Left lung (tissue), 10 donors: Measurements from ENCODE around the gene ICOSLG. TPM values are rescaled to one million over a fixed set of nuclear protein-coding genes. Genes with fewer than 3 reads are reported as not detected.

Experiments used
- ATAC-seq: fragments of 200-7000 bp; cut with Tn5 transposase; one replicate; pipeline ENCODE4 v1.9.1; 2020; ENCODE audit warnings: moderate library complexity
- DNase-seq, 4 donors: peaks; one replicate each; pipeline ENCODE4 v3.0.0-alpha.2; 2013 to 2020
- H3K27ac ChIP-seq, 2 donors: fragments of 200-600 bp; sonication (generic) in 1 of 2; one replicate each; pipeline versions ENCODE4 v1.5.0 to v1.8.0; 2020 to 2021
- H3K27me3 ChIP-seq, 2 donors: fragments of 200-600 bp; sonication (generic) in 1 of 2; one replicate each; pipeline versions ENCODE4 v1.5.0 to v1.8.0; 2020 to 2021
- H3K36me3 ChIP-seq, 2 donors: fragments of 200-600 bp; sonication (generic) in 1 of 2; one replicate each; pipeline versions ENCODE4 v1.5.0 to v1.8.0; 2020 to 2021
- H3K4me1 ChIP-seq, 2 donors: fragments of 200-600 bp; one replicate each; pipeline ENCODE4 v1.8.0; 2021
- H3K4me3 ChIP-seq, 2 donors: fragments of 200-600 bp; sonication (generic) in 1 of 2; one replicate each; pipeline versions ENCODE4 v1.5.0 to v1.8.0; 2020 to 2021; ENCODE audit warnings: mild to moderate bottlenecking in 1 of 2
- H3K9me3 ChIP-seq, 2 donors: fragments of 200-600 bp; sonication (generic) in 1 of 2; one replicate each; pipeline versions ENCODE4 v1.5.0 to v1.8.0; 2020 to 2021
- CTCF ChIP-seq, 2 donors: fragments of 200-600 bp; sonication (generic) in 1 of 2; IDR thresholded peaks; one replicate each; pipeline versions ENCODE4 v1.5.0 to v1.8.0; 2021; ENCODE audit warnings: antibody characterized with exemption in 2 of 2
- intact Hi-C, 2 donors: fragments of 100-400 bp; cut with DNase I; formaldehyde crosslinking; loops; one replicate each; pipeline versions ENCODE4 v1.11.2 to v1.14.2; 2022
- polyA plus RNA-seq, 6 donors: library from polyadenylated mRNA; unstranded; fragments of 120-200 nt; gene quantifications; one replicate each; pipeline ENCODE4 v1.2.1, GENCODE V29; 2013; ENCODE audit not compliant: insufficient read length in 6 of 6
- total RNA-seq, 2 donors: library from RNA; stranded (reverse); fragmentation: NEBNext Ultra II Directional; extraction: Animal tissue kit (Norgen Biotek cat#: 25700); gene quantifications; one replicate each; pipeline ENCODE4 v1.2.1, GENCODE V29; 2021
- donor health status: DM: no; HTN: yes; CAD: no.
- donor health status: DM: no; HTN: no; CAD: no.

Gene ICOSLG
- total and polyA plus RNA-seq, 8 donors: 1.7 to 4.6 (median 2.8) TPM

DNA sequence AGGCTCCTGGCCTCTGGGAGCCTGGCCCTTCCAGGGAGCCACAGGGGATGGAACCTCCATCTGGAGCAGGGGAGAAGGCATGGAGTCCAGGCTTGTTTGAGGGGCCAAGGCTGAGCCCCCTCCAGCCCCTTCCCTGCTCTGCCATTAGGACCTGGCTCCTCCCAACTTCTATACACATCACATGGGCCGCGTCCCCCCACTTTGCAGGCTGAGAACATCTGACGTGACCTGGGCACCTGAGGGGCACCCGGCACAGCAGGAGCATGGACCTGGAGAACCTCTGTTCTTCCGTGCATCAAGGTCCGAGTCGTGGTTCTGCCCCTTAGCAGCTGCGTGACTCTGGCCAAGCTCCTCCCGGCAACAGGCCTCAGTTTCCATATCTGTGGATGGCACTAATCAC is 41.1 kb upstream of the ICOSLG start:
- Histone ChIP-seq H3K27ac (no peak overlapping the region), H3K4me3 (no peak overlapping the region), H3K9me3 (no peaks in the 10 kb centered on the region), H3K36me3 (no peaks in the 10 kb centered on the region), H3K4me1 (peaks cover 0 to 6% of the 10 kb centered on the region in 2 donors), H3K27me3 (peaks cover 7 to 25% of the 10 kb centered on the region in 2 donors)
- ATAC-seq (no peak), DNase-seq (peak in 1 of 4 donors; percentile 53)
- intact Hi-C loops: no loop called here
- no peak for TF ChIP-seq CTCF (IDR thresholded peaks at IDR 0.05)

GRCh38 chr21:44279354-44280260 is 38.9 kb upstream of the ICOSLG start:
- no peak overlapping the region for H3K27ac ChIP-seq
- H3K36me3 ChIP-seq: no peaks in the 10 kb centered on the region
- no peaks in the 10 kb centered on the region for H3K9me3 ChIP-seq
- TF ChIP-seq CTCF (IDR thresholded peaks at IDR 0.05): no peak
- intact Hi-C loops: no loop called here
- ATAC-seq (no peak), DNase-seq (peak in 1 of 4 donors; percentile 38)
- H3K4me3 ChIP-seq: no peak overlapping the region
- no peaks in the 10 kb centered on the region for H3K4me1 ChIP-seq
- peaks cover 0 to 3% of the 10 kb centered on the region in 2 donors for H3K27me3 ChIP-seq

DNA sequence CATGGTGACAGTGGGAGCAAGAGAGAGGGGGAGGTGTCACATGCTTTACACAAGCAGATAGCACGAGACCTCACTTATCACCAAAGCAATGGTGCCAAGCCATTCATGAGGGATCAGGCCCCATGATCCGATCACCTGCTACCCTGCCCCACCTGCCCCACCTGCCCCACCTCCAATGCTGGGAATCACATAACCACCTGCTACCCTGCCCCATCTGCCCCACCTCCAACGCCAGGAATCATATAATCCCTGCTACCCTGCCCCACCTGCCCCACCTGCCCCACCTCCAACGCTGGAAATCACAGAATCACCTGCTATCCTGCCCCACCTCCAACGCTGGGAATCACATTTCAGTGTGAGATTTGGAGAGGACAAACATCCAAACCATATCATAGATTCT is 34.3 kb upstream of the ICOSLG start:
- Histone ChIP-seq H3K4me3 (no peak overlapping the region), H3K27ac (no peak overlapping the region), H3K9me3 (no peaks in the 10 kb centered on the region), H3K27me3 (no peaks in the 10 kb centered on the region), H3K4me1 (no peaks in the 10 kb centered on the region), H3K36me3 (no peaks in the 10 kb centered on the region)
- DNase-seq: peak in 1 of 4 donors; percentile 29
- no peak for TF ChIP-seq CTCF (IDR thresholded peaks at IDR 0.05)
- ATAC-seq: no peak
- intact Hi-C loops: no loop called here

DNA sequence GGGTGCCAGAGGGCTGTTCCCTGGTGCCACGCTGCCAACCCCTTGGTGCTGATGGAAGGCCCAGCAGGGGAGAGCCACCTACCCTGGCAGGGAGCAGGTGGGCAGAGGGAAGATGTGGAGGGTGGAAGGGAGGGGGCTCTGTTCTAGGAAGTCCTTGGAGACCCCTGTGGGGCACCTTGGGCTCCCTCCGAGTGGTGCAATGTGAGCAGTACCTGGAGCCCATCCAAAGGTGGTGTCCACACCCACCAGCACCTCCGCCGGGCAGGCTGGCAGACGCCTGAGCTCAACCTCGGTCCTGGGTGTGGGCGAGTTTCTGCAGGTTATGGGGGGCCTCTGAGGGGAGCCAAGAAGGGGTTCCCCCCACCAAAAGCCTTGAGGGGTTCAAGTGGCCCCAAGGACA is 32.3 kb upstream of the ICOSLG start:
- no peaks in the 10 kb centered on the region for H3K27me3 ChIP-seq
- H3K27ac ChIP-seq: no peak overlapping the region
- DNase-seq: peak in 1 of 4 donors; percentile 67
- no peaks in the 10 kb centered on the region for H3K9me3 ChIP-seq
- intact Hi-C loops: no loop called here
- no peaks in the 10 kb centered on the region for H3K4me1 ChIP-seq
- no peak overlapping the region for H3K4me3 ChIP-seq
- H3K36me3 ChIP-seq: no peaks in the 10 kb centered on the region
- TF ChIP-seq CTCF (IDR thresholded peaks at IDR 0.05): no peak
- ATAC-seq: no peak

GRCh38 chr21:44272284-44272858 is 31.6 kb upstream of the ICOSLG start:
- Histone ChIP-seq H3K36me3 (no peaks in the 10 kb centered on the region), H3K27ac (no peak overlapping the region), H3K4me3 (no peak overlapping the region), H3K27me3 (no peaks in the 10 kb centered on the region), H3K4me1 (no peaks in the 10 kb centered on the region), H3K9me3 (no peaks in the 10 kb centered on the region)
- ATAC-seq (no peak), DNase-seq (peak in 1 of 4 donors; percentile 61)
- no peak for TF ChIP-seq CTCF (IDR thresholded peaks at IDR 0.05)
- intact Hi-C loops: no loop called here
